H9 (cell line): ENCODE results near the gene CPT1B. TPM values are rescaled to one million over a fixed set of nuclear protein-coding genes. Genes with fewer than 3 reads are reported as not detected.

Experiments used
- DNase-seq: peaks from one replicate; pipeline ENCODE4 v3.0.0-alpha.2; 2017
- H2AFZ ChIP-seq: one replicate; pipeline ENCODE4 v1.6.1; 2013; ENCODE audit warnings: mild to moderate bottlenecking, low read length, control low read depth, moderate library complexity
- H2AK5ac ChIP-seq: 2 replicates; pipeline ENCODE4 v1.6.1; 2013; ENCODE audit warnings: low read length, control low read depth, mixed read lengths; ENCODE audit not compliant: insufficient read length
- H2BK120ac ChIP-seq: one replicate; pipeline ENCODE4 v1.6.1; 2013; ENCODE audit warnings: low read depth, mild to moderate bottlenecking, low read length, control low read depth, inconsistent platforms; ENCODE audit not compliant: poor library complexity, severe bottlenecking
- H2BK12ac ChIP-seq: 2 replicates; pipeline ENCODE4 v1.6.1; 2013; ENCODE audit warnings: low read length, control low read depth, mixed read lengths, low read depth; ENCODE audit not compliant: insufficient read length
- H2BK15ac ChIP-seq: 2 replicates; pipeline ENCODE4 v1.6.1; 2013; ENCODE audit warnings: low read depth, low read length, control low read depth
- H2BK20ac ChIP-seq: one replicate; pipeline ENCODE4 v1.6.1; 2013; ENCODE audit warnings: low read depth, mild to moderate bottlenecking, low read length, control low read depth, inconsistent platforms; ENCODE audit not compliant: poor library complexity, severe bottlenecking
- H2BK5ac ChIP-seq: 2 replicates; pipeline ENCODE4 v1.6.1; 2013; ENCODE audit warnings: low read length, control low read depth, mixed read lengths; ENCODE audit not compliant: insufficient read length
- H3K14ac ChIP-seq: 2 replicates; pipeline ENCODE4 v1.6.1; 2013; ENCODE audit warnings: low read length, control low read depth; ENCODE audit not compliant: insufficient read depth
- H3K18ac ChIP-seq: 2 replicates; pipeline ENCODE4 v1.6.1; 2013; ENCODE audit warnings: low read depth, mild to moderate bottlenecking, mixed read lengths, low read length, control low read depth; ENCODE audit not compliant: insufficient read length
- H3K23ac ChIP-seq: 2 replicates; pipeline ENCODE4 v1.6.1; 2013; ENCODE audit warnings: low read length, control low read depth, mixed read lengths, low read depth; ENCODE audit not compliant: insufficient read length
- H3K23me2 ChIP-seq: 2 replicates; pipeline ENCODE4 v1.6.1; 2013; ENCODE audit warnings: low read depth, mild to moderate bottlenecking, mixed read lengths, low read length, control low read depth; ENCODE audit not compliant: insufficient read length, poor library complexity, severe bottlenecking
- H3K27ac ChIP-seq: 2 replicates; pipeline ENCODE4 v1.5.1; 2013; ENCODE audit warnings: low read length, control low read depth, mixed read lengths, low read depth; ENCODE audit not compliant: insufficient read length
- H3K27me3 ChIP-seq: 2 replicates; pipeline ENCODE4 v1.6.1; 2013; ENCODE audit warnings: low read length, control low read depth, inconsistent platforms; ENCODE audit not compliant: insufficient read depth
- H3K4ac ChIP-seq: 2 replicates; pipeline ENCODE4 v1.6.1; 2013; ENCODE audit warnings: low read depth, mild to moderate bottlenecking, control low read depth, inconsistent platforms, low read length, moderate library complexity
- H3K4me1 ChIP-seq: 2 replicates; pipeline ENCODE4 v1.6.1; 2013; ENCODE audit warnings: low read length, control low read depth, inconsistent platforms; ENCODE audit not compliant: insufficient read depth
- H3K4me2 ChIP-seq: 2 replicates; pipeline ENCODE4 v1.6.1; 2013; ENCODE audit warnings: low read length, control low read depth, mixed read lengths; ENCODE audit not compliant: insufficient read length, insufficient read depth
- H3K56ac ChIP-seq: 2 replicates; pipeline ENCODE4 v1.6.1; 2013; ENCODE audit warnings: low read depth, mild to moderate bottlenecking, mixed read lengths, low read length, control low read depth; ENCODE audit not compliant: insufficient read length
- H3K79me1 ChIP-seq: 2 replicates; pipeline ENCODE4 v1.6.1; 2013; ENCODE audit warnings: low read depth, mild to moderate bottlenecking, moderate library complexity, low read length, control low read depth, inconsistent platforms; ENCODE audit not compliant: insufficient read depth, poor library complexity, severe bottlenecking
- H3K79me2 ChIP-seq: 2 replicates; pipeline ENCODE4 v1.6.1; 2013; ENCODE audit warnings: low read length, control low read depth, inconsistent platforms; ENCODE audit not compliant: insufficient read depth
- H3K9ac ChIP-seq: 2 replicates; pipeline ENCODE4 v1.6.1; 2013; ENCODE audit warnings: low read length, control low read depth, mixed read lengths; ENCODE audit not compliant: insufficient read length; ENCODE audit errors: extremely low read depth
- H3K9me3 ChIP-seq: one replicate; pipeline ENCODE4 v1.6.1; 2013; ENCODE audit warnings: low read depth, low read length, inconsistent platforms; ENCODE audit not compliant: control insufficient read depth
- H3T11ph ChIP-seq: one replicate; pipeline ENCODE4 v1.6.1; 2013; ENCODE audit warnings: mild to moderate bottlenecking, low read length, control low read depth, inconsistent platforms
- H4K20me1 ChIP-seq: one replicate; pipeline ENCODE4 v1.6.1; 2013; ENCODE audit not compliant: control insufficient read depth, insufficient read length, insufficient read depth
- H4K5ac ChIP-seq: 2 replicates; pipeline ENCODE4 v1.6.1; 2013; ENCODE audit warnings: low read depth, mild to moderate bottlenecking, mixed read lengths, low read length, control low read depth; ENCODE audit not compliant: insufficient read length
- H4K8ac ChIP-seq: replicated peaks from 2 replicates; pipeline ENCODE4 v1.6.1; 2013; ENCODE audit warnings: low read length, control low read depth, mixed read lengths, low read depth; ENCODE audit not compliant: insufficient read length
- H4K91ac ChIP-seq: 2 replicates; pipeline ENCODE4 v1.6.1; 2013; ENCODE audit warnings: low read depth, mild to moderate bottlenecking, moderate library complexity, mixed read lengths, low read length, control low read depth; ENCODE audit not compliant: insufficient read length
- H3K27ac Mint-ChIP-seq, 3 experiments: 2 replicates in 2 of 3; 3 replicates in 1 of 3; pipeline ENCODE4 v1.8.0; 2020 to 2021; ENCODE audit warnings: mixed read lengths in 3 of 3, mild to moderate bottlenecking in 1 of 3, moderate library complexity in 1 of 3
- H3K27me3 Mint-ChIP-seq: 2 replicates; pipeline ENCODE4 v1.8.0; 2021; ENCODE audit warnings: low read depth, mild to moderate bottlenecking, moderate library complexity, mixed read lengths
- H3K36me3 Mint-ChIP-seq, 3 experiments: 2 replicates in 2 of 3; 3 replicates in 1 of 3; pipeline ENCODE4 v1.8.0; 2020 to 2021; ENCODE audit warnings: low read depth in 3 of 3, mixed read lengths in 3 of 3; ENCODE audit not compliant: insufficient read depth in 1 of 3
- H3K4me1 Mint-ChIP-seq, 2 experiments: 2 replicates each; pipeline ENCODE4 v1.8.0; 2020; ENCODE audit warnings: mixed read lengths in 2 of 2
- H3K4me3 Mint-ChIP-seq, 2 experiments: 2 replicates in 1 of 2; 3 replicates in 1 of 2; pipeline ENCODE4 v1.8.0; 2020 to 2021; ENCODE audit warnings: mild to moderate bottlenecking in 2 of 2, mixed read lengths in 2 of 2, moderate library complexity in 1 of 2
- H3K9me3 Mint-ChIP-seq, 2 experiments: 2 replicates in 1 of 2; 3 replicates in 1 of 2; pipeline ENCODE4 v1.8.0; 2020; ENCODE audit warnings: mild to moderate bottlenecking in 2 of 2, mixed read lengths in 2 of 2, moderate library complexity in 1 of 2
- WGBS: extraction: QIAGEN DNeasy Blood & Tissue Kit; methylation state at CpG from one replicate; pipeline ENCODE4 v1.1.7; 2013; ENCODE audit warnings: missing lambda C conversion rate, low lambda C conversion rate, mixed read lengths; ENCODE audit not compliant: insufficient read length; ENCODE audit errors: extremely low coverage; 5-methylcytosine and 5-hydroxymethylcytosine counted together
- total RNA-seq: library from RNA; stranded (reverse); gene quantifications from 2 replicates; pipeline ENCODE4 v1.2.1, GENCODE V29; 2021
- TF ChIP-seq, protein P1 (sequence below): fragments of 200-600 bp; sonication (generic); conservative IDR thresholded peaks from 3 replicates; pipeline ENCODE4 v1.8.0; 2021; ENCODE audit warnings: antibody characterized with exemption, mild to moderate bottlenecking

CPT1B gene
- total RNA-seq, 1 experiment from 2014 or later: 65.7 TPM

- H3T11ph ChIP-seq: no peak overlapping the region
- H3K4me1 ChIP-seq: no peaks in the 10 kb centered on the region; the same call in 1 of the 2 replicates
- peak overlapping the region; percentile 57 to 82 for H3K4me3 Mint-ChIP-seq
- no peaks in the 10 kb centered on the region; a peak in 1 of 5 replicates for H3K9me3 Mint-ChIP-seq
- H4K5ac ChIP-seq: no peak overlapping the region
- peaks cover 61% of the 10 kb centered on the region for H3K27me3 Mint-ChIP-seq
- no CpG with 5 or more reads among the region's 52 CpGs for WGBS
- no peak overlapping the region for H3K56ac ChIP-seq
- peaks cover 13 to 14% of the 10 kb centered on the region in 2 experiments for H3K4me1 Mint-ChIP-seq
- H3K79me2 ChIP-seq: no peaks in the 10 kb centered on the region
- no peak overlapping the region for H3K27ac ChIP-seq
- TF ChIP-seq, protein P1, sequence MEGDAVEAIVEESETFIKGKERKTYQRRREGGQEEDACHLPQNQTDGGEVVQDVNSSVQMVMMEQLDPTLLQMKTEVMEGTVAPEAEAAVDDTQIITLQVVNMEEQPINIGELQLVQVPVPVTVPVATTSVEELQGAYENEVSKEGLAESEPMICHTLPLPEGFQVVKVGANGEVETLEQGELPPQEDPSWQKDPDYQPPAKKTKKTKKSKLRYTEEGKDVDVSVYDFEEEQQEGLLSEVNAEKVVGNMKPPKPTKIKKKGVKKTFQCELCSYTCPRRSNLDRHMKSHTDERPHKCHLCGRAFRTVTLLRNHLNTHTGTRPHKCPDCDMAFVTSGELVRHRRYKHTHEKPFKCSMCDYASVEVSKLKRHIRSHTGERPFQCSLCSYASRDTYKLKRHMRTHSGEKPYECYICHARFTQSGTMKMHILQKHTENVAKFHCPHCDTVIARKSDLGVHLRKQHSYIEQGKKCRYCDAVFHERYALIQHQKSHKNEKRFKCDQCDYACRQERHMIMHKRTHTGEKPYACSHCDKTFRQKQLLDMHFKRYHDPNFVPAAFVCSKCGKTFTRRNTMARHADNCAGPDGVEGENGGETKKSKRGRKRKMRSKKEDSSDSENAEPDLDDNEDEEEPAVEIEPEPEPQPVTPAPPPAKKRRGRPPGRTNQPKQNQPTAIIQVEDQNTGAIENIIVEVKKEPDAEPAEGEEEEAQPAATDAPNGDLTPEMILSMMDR: no peak
- H3K9me3 ChIP-seq: no peaks in the 10 kb centered on the region
- no peak overlapping the region for H3K18ac ChIP-seq
- no peak overlapping the region for H2BK15ac ChIP-seq
- peaks cover 3% of the 10 kb centered on the region for H3K23me2 ChIP-seq
- peak overlapping the region; percentile 39 for H3K4me2 ChIP-seq
- H3K14ac ChIP-seq: no peak overlapping the region; the same call in 1 of the 2 replicates
- H2BK12ac ChIP-seq: no peak overlapping the region
- H2BK120ac ChIP-seq: no peak overlapping the region
- no peak overlapping the region for H3K27ac Mint-ChIP-seq
- H2BK5ac ChIP-seq: no peak overlapping the region
- peaks cover 4% of the 10 kb centered on the region; the same call in 1 of the 2 replicates for H3K27me3 ChIP-seq
- H3K4ac ChIP-seq: no peak overlapping the region
- H4K91ac ChIP-seq: no peak overlapping the region
- H3K9ac ChIP-seq: no peak overlapping the region
- DNase-seq: peak; percentile 68
- no peaks in the 10 kb centered on the region for H3K36me3 Mint-ChIP-seq
- no peak overlapping the region for H2AK5ac ChIP-seq
- H3K23ac ChIP-seq: no peak overlapping the region
- no peak overlapping the region for H2AFZ ChIP-seq
- H4K8ac ChIP-seq: no peak overlapping the region
- no peaks in the 10 kb centered on the region for H3K79me1 ChIP-seq
- no peak overlapping the region for H2BK20ac ChIP-seq
- H4K20me1 ChIP-seq: no peaks in the 10 kb centered on the region
Observed at GRCh38 chr22:50599816-50600455, 21.7 kb upstream of the CPT1B start.
